H9 (cell line): ENCODE results near the gene CRY2. TPM values are rescaled to one million over a fixed set of nuclear protein-coding genes. Genes with fewer than 3 reads are reported as not detected.

ENCODE experiments used
- DNase-seq: peaks from one replicate; pipeline ENCODE4 v3.0.0-alpha.2; 2017
- H2AFZ ChIP-seq: one replicate; pipeline ENCODE4 v1.6.1; 2013; ENCODE audit warnings: mild to moderate bottlenecking, low read length, control low read depth, moderate library complexity
- H2AK5ac ChIP-seq: 2 replicates; pipeline ENCODE4 v1.6.1; 2013; ENCODE audit warnings: low read length, control low read depth, mixed read lengths; ENCODE audit not compliant: insufficient read length
- H2BK120ac ChIP-seq: one replicate; pipeline ENCODE4 v1.6.1; 2013; ENCODE audit warnings: low read depth, mild to moderate bottlenecking, low read length, control low read depth, inconsistent platforms; ENCODE audit not compliant: poor library complexity, severe bottlenecking
- H2BK12ac ChIP-seq: 2 replicates; pipeline ENCODE4 v1.6.1; 2013; ENCODE audit warnings: low read length, control low read depth, mixed read lengths, low read depth; ENCODE audit not compliant: insufficient read length
- H2BK15ac ChIP-seq: 2 replicates; pipeline ENCODE4 v1.6.1; 2013; ENCODE audit warnings: low read depth, low read length, control low read depth
- H2BK20ac ChIP-seq: one replicate; pipeline ENCODE4 v1.6.1; 2013; ENCODE audit warnings: low read depth, mild to moderate bottlenecking, low read length, control low read depth, inconsistent platforms; ENCODE audit not compliant: poor library complexity, severe bottlenecking
- H2BK5ac ChIP-seq: 2 replicates; pipeline ENCODE4 v1.6.1; 2013; ENCODE audit warnings: low read length, control low read depth, mixed read lengths; ENCODE audit not compliant: insufficient read length
- H3K14ac ChIP-seq: 2 replicates; pipeline ENCODE4 v1.6.1; 2013; ENCODE audit warnings: low read length, control low read depth; ENCODE audit not compliant: insufficient read depth
- H3K18ac ChIP-seq: 2 replicates; pipeline ENCODE4 v1.6.1; 2013; ENCODE audit warnings: low read depth, mild to moderate bottlenecking, mixed read lengths, low read length, control low read depth; ENCODE audit not compliant: insufficient read length
- H3K23ac ChIP-seq: 2 replicates; pipeline ENCODE4 v1.6.1; 2013; ENCODE audit warnings: low read length, control low read depth, mixed read lengths, low read depth; ENCODE audit not compliant: insufficient read length
- H3K23me2 ChIP-seq: 2 replicates; pipeline ENCODE4 v1.6.1; 2013; ENCODE audit warnings: low read depth, mild to moderate bottlenecking, mixed read lengths, low read length, control low read depth; ENCODE audit not compliant: insufficient read length, poor library complexity, severe bottlenecking
- H3K27ac ChIP-seq: 2 replicates; pipeline ENCODE4 v1.5.1; 2013; ENCODE audit warnings: low read length, control low read depth, mixed read lengths, low read depth; ENCODE audit not compliant: insufficient read length
- H3K27me3 ChIP-seq: 2 replicates; pipeline ENCODE4 v1.6.1; 2013; ENCODE audit warnings: low read length, control low read depth, inconsistent platforms; ENCODE audit not compliant: insufficient read depth
- H3K4ac ChIP-seq: 2 replicates; pipeline ENCODE4 v1.6.1; 2013; ENCODE audit warnings: low read depth, mild to moderate bottlenecking, control low read depth, inconsistent platforms, low read length, moderate library complexity
- H3K4me1 ChIP-seq: 2 replicates; pipeline ENCODE4 v1.6.1; 2013; ENCODE audit warnings: low read length, control low read depth, inconsistent platforms; ENCODE audit not compliant: insufficient read depth
- H3K4me2 ChIP-seq: 2 replicates; pipeline ENCODE4 v1.6.1; 2013; ENCODE audit warnings: low read length, control low read depth, mixed read lengths; ENCODE audit not compliant: insufficient read length, insufficient read depth
- H3K56ac ChIP-seq: 2 replicates; pipeline ENCODE4 v1.6.1; 2013; ENCODE audit warnings: low read depth, mild to moderate bottlenecking, mixed read lengths, low read length, control low read depth; ENCODE audit not compliant: insufficient read length
- H3K79me1 ChIP-seq: 2 replicates; pipeline ENCODE4 v1.6.1; 2013; ENCODE audit warnings: low read depth, mild to moderate bottlenecking, moderate library complexity, low read length, control low read depth, inconsistent platforms; ENCODE audit not compliant: insufficient read depth, poor library complexity, severe bottlenecking
- H3K79me2 ChIP-seq: 2 replicates; pipeline ENCODE4 v1.6.1; 2013; ENCODE audit warnings: low read length, control low read depth, inconsistent platforms; ENCODE audit not compliant: insufficient read depth
- H3K9ac ChIP-seq: 2 replicates; pipeline ENCODE4 v1.6.1; 2013; ENCODE audit warnings: low read length, control low read depth, mixed read lengths; ENCODE audit not compliant: insufficient read length; ENCODE audit errors: extremely low read depth
- H3K9me3 ChIP-seq: one replicate; pipeline ENCODE4 v1.6.1; 2013; ENCODE audit warnings: low read depth, low read length, inconsistent platforms; ENCODE audit not compliant: control insufficient read depth
- H3T11ph ChIP-seq: one replicate; pipeline ENCODE4 v1.6.1; 2013; ENCODE audit warnings: mild to moderate bottlenecking, low read length, control low read depth, inconsistent platforms
- H4K20me1 ChIP-seq: one replicate; pipeline ENCODE4 v1.6.1; 2013; ENCODE audit not compliant: control insufficient read depth, insufficient read length, insufficient read depth
- H4K5ac ChIP-seq: 2 replicates; pipeline ENCODE4 v1.6.1; 2013; ENCODE audit warnings: low read depth, mild to moderate bottlenecking, mixed read lengths, low read length, control low read depth; ENCODE audit not compliant: insufficient read length
- H4K8ac ChIP-seq: replicated peaks from 2 replicates; pipeline ENCODE4 v1.6.1; 2013; ENCODE audit warnings: low read length, control low read depth, mixed read lengths, low read depth; ENCODE audit not compliant: insufficient read length
- H4K91ac ChIP-seq: 2 replicates; pipeline ENCODE4 v1.6.1; 2013; ENCODE audit warnings: low read depth, mild to moderate bottlenecking, moderate library complexity, mixed read lengths, low read length, control low read depth; ENCODE audit not compliant: insufficient read length
- H3K27ac Mint-ChIP-seq, 3 experiments: 2 replicates in 2 of 3; 3 replicates in 1 of 3; pipeline ENCODE4 v1.8.0; 2020 to 2021; ENCODE audit warnings: mixed read lengths in 3 of 3, mild to moderate bottlenecking in 1 of 3, moderate library complexity in 1 of 3
- H3K27me3 Mint-ChIP-seq: 2 replicates; pipeline ENCODE4 v1.8.0; 2021; ENCODE audit warnings: low read depth, mild to moderate bottlenecking, moderate library complexity, mixed read lengths
- H3K36me3 Mint-ChIP-seq, 3 experiments: 2 replicates in 2 of 3; 3 replicates in 1 of 3; pipeline ENCODE4 v1.8.0; 2020 to 2021; ENCODE audit warnings: low read depth in 3 of 3, mixed read lengths in 3 of 3; ENCODE audit not compliant: insufficient read depth in 1 of 3
- H3K4me1 Mint-ChIP-seq, 2 experiments: 2 replicates each; pipeline ENCODE4 v1.8.0; 2020; ENCODE audit warnings: mixed read lengths in 2 of 2
- H3K4me3 Mint-ChIP-seq, 2 experiments: 2 replicates in 1 of 2; 3 replicates in 1 of 2; pipeline ENCODE4 v1.8.0; 2020 to 2021; ENCODE audit warnings: mild to moderate bottlenecking in 2 of 2, mixed read lengths in 2 of 2, moderate library complexity in 1 of 2
- H3K9me3 Mint-ChIP-seq, 2 experiments: 2 replicates in 1 of 2; 3 replicates in 1 of 2; pipeline ENCODE4 v1.8.0; 2020; ENCODE audit warnings: mild to moderate bottlenecking in 2 of 2, mixed read lengths in 2 of 2, moderate library complexity in 1 of 2
- WGBS: extraction: QIAGEN DNeasy Blood & Tissue Kit; methylation state at CpG from one replicate; pipeline ENCODE4 v1.1.7; 2013; ENCODE audit warnings: missing lambda C conversion rate, low lambda C conversion rate, mixed read lengths; ENCODE audit not compliant: insufficient read length; ENCODE audit errors: extremely low coverage; 5-methylcytosine and 5-hydroxymethylcytosine counted together
- total RNA-seq: library from RNA; stranded (reverse); gene quantifications from 2 replicates; pipeline ENCODE4 v1.2.1, GENCODE V29; 2021
- TF ChIP-seq, protein P1 (sequence below): fragments of 200-600 bp; sonication (generic); conservative IDR thresholded peaks from 3 replicates; pipeline ENCODE4 v1.8.0; 2021; ENCODE audit warnings: antibody characterized with exemption, mild to moderate bottlenecking

The CRY2 gene
- total RNA-seq, 1 experiment from 2014 or later, result 14.4 TPM

DNA sequence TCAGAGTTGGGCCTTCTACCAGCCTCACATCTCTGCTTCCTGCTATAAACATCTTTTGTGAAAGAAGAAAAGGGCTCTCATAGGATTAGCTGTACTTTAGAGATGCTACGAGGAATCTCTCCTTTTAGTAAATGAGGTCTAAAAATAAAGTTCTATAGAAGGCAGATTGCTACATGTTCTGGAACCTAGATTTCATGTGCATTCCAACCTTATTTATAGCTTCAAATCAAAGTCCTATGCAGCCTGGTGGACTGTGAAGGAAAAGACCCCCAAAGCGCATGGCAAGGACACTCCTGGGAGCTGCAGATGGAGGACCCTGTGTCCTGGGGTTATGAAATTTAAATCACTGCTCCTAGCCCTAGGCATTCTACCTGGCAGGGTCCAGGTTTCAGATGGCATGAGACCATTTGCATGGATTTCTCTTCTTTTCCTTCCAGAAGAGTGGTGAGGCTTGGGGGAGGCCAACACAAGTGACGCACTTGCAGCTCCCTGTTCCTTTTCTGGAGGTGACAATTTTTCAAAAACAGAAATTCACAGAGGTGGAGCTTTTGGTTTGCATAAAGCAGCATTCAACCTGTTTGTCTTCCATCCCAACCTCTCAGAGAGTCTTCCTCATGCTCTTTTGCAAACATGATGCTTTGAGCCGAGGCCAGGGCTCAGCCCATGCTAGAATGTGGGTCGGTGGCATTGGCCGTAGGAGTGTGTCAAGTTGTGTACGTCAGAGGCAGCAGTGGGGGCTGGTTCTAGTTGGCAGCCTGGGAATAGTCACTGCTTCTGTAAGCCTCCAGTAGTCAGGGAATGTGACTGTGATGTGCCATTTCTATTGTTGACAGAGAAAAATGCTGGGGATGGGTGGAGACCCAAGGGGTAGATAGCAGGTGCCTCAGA, 6.3 kb downstream of the CRY2 start:
- no peak overlapping the region for H3K14ac ChIP-seq
- no peak overlapping the region for H4K8ac ChIP-seq
- no peak overlapping the region for H3K27ac ChIP-seq
- TF ChIP-seq, protein P1, sequence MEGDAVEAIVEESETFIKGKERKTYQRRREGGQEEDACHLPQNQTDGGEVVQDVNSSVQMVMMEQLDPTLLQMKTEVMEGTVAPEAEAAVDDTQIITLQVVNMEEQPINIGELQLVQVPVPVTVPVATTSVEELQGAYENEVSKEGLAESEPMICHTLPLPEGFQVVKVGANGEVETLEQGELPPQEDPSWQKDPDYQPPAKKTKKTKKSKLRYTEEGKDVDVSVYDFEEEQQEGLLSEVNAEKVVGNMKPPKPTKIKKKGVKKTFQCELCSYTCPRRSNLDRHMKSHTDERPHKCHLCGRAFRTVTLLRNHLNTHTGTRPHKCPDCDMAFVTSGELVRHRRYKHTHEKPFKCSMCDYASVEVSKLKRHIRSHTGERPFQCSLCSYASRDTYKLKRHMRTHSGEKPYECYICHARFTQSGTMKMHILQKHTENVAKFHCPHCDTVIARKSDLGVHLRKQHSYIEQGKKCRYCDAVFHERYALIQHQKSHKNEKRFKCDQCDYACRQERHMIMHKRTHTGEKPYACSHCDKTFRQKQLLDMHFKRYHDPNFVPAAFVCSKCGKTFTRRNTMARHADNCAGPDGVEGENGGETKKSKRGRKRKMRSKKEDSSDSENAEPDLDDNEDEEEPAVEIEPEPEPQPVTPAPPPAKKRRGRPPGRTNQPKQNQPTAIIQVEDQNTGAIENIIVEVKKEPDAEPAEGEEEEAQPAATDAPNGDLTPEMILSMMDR, result no peak
- H3K36me3 Mint-ChIP-seq, result peaks cover 5 to 11% (median 10%) of the 10 kb centered on the region in 3 experiments; a peak in 6 of 7 replicates
- H3K9me3 Mint-ChIP-seq, result no peaks in the 10 kb centered on the region
- no peak overlapping the region for H3K56ac ChIP-seq
- H3K4me1 Mint-ChIP-seq, result peaks cover 41 to 53% of the 10 kb centered on the region in 2 experiments
- no peaks in the 10 kb centered on the region for H3K79me1 ChIP-seq
- no CpG with 5 or more reads among the region's 7 CpGs for WGBS
- no peak overlapping the region for H2BK20ac ChIP-seq
- no peak overlapping the region for H2AFZ ChIP-seq
- no peak overlapping the region for H2AK5ac ChIP-seq
- no peaks in the 10 kb centered on the region for H4K20me1 ChIP-seq
- H3K4me2 ChIP-seq, result no peak overlapping the region
- peak overlapping the region in 1 of 3 experiments; percentile 70; a peak in 1 of 7 replicates for H3K27ac Mint-ChIP-seq
- H2BK12ac ChIP-seq, result no peak overlapping the region
- H3K79me2 ChIP-seq, result no peaks in the 10 kb centered on the region; the same call in 1 of the 2 replicates
- H4K91ac ChIP-seq, result no peak overlapping the region
- no peak overlapping the region for H3K9ac ChIP-seq
- no peak for DNase-seq
- H3K4me3 Mint-ChIP-seq, result no peak overlapping the region
- H3K27me3 Mint-ChIP-seq, result peaks cover 3% of the 10 kb centered on the region
- no peak overlapping the region for H2BK5ac ChIP-seq
- no peaks in the 10 kb centered on the region for H3K9me3 ChIP-seq
- no peaks in the 10 kb centered on the region for H3K23me2 ChIP-seq
- no peak overlapping the region for H3K18ac ChIP-seq
- no peak overlapping the region for H4K5ac ChIP-seq
- no peak overlapping the region for H3K4ac ChIP-seq
- no peaks in the 10 kb centered on the region for H3K27me3 ChIP-seq
- H3K23ac ChIP-seq, result no peak overlapping the region
- no peak overlapping the region for H2BK120ac ChIP-seq
- peaks cover 3% of the 10 kb centered on the region for H3K4me1 ChIP-seq
- no peak overlapping the region for H2BK15ac ChIP-seq
- H3T11ph ChIP-seq, result no peak overlapping the region
